HG03135 (cell line): ENCODE measurements around the gene AMPH.

ENCODE experiments used
- ATAC-seq: cut with Tn5 transposase; IDR thresholded peaks from one replicate; pipeline ENCODE4 v1.9.1; 2021; ENCODE audit warnings: mild to moderate bottlenecking, moderate library complexity; ENCODE audit not compliant: unreplicated experiment

The AMPH gene

GRCh38 chr7:38630720-38631673, at the start of gene AMPH:
Gene AMPH (minus strand): TSS chr7:38631373. CDS start chr7:38631351, 22 bp downstream.
- no peak for ATAC-seq

GRCh38 chr7:38679419-38679818, 48.2 kb upstream of the AMPH start:
- ATAC-seq: no peak

- ATAC-seq: no peak
Measured at GRCh38 chr7:38678698-38679054, 47.5 kb upstream of the AMPH start.

GRCh38 chr7:38677981-38678697, 47.0 kb upstream of the AMPH start:
- ATAC-seq: no peak

GRCh38 chr7:38675494-38676106, 44.4 kb upstream of the AMPH start:
- ATAC-seq: no peak

- no peak for ATAC-seq
Measured at GRCh38 chr7:38674513-38674912, 43.3 kb upstream of the AMPH start.

GRCh38 chr7:38673795-38674194, 42.6 kb upstream of the AMPH start:
- no peak for ATAC-seq

- ATAC-seq: no peak
Measured at GRCh38 chr7:38671911-38672905, 41.0 kb upstream of the AMPH start.

- no peak for ATAC-seq
Measured at GRCh38 chr7:38669965-38670520, 38.9 kb upstream of the AMPH start.

GRCh38 chr7:38664972-38665371, 33.8 kb upstream of the AMPH start:
- no peak for ATAC-seq

GRCh38 chr7:38660427-38661099, 29.4 kb upstream of the AMPH start:
- ATAC-seq: no peak

- ATAC-seq: no peak
Measured at GRCh38 chr7:38659931-38660330, 28.8 kb upstream of the AMPH start.

GRCh38 chr7:38658921-38659320, 27.7 kb upstream of the AMPH start:
- ATAC-seq: no peak

GRCh38 chr7:38656968-38657367, 25.8 kb upstream of the AMPH start:
- ATAC-seq: no peak

- ATAC-seq: no peak
Measured at GRCh38 chr7:38655833-38656774, 24.9 kb upstream of the AMPH start.

GRCh38 chr7:38637957-38638356, 6.8 kb upstream of the AMPH start:
- no peak for ATAC-seq

- ATAC-seq: no peak
Measured at GRCh38 chr7:38632411-38632810, 1.2 kb upstream of the AMPH start.
